Activated CD4-positive, alpha-beta T cell treated with anti-CD3 and anti-CD28 coated beads, Interleukin-2, amount 10 ng/mL, durations not matched to agents 7 days and 5 days (primary cell): ENCODE measurements around the gene TBC1D14. TPM values are rescaled to one million over a fixed set of nuclear protein-coding genes. Genes with fewer than 3 reads are reported as not detected.

Experiments used
- CTCF ChIA-PET: fragments of 350-600 bp; sonication (Branson Sonifier 250); formaldehyde crosslinking; loops from one replicate; lab custom pipeline; 2021; ENCODE audit warnings: antibody characterized with exemption; lab: Charles Lee
- POLR2A ChIA-PET: fragments of 350-600 bp; sonication (Branson Sonifier 250); formaldehyde crosslinking; loops from one replicate; lab custom pipeline; 2021; ENCODE audit warnings: antibody characterized with exemption; lab: Charles Lee
- DNase-seq: peaks from one replicate; pipeline ENCODE4 v3.0.0-alpha.2; 2020
- H3K27ac Mint-ChIP-seq: one replicate; pipeline ENCODE4 v1.8.0; 2021; ENCODE audit warnings: mild to moderate bottlenecking, moderate library complexity, mixed read lengths
- H3K27me3 Mint-ChIP-seq: one replicate; pipeline ENCODE4 v1.8.0; 2021; ENCODE audit warnings: mixed read lengths
- H3K36me3 Mint-ChIP-seq: one replicate; pipeline ENCODE4 v1.8.0; 2021; ENCODE audit warnings: low read depth, mixed read lengths
- H3K4me1 Mint-ChIP-seq: one replicate; pipeline ENCODE4 v1.8.0; 2021; ENCODE audit warnings: mixed read lengths
- H3K4me3 Mint-ChIP-seq: one replicate; pipeline ENCODE4 v1.8.0; 2021; ENCODE audit warnings: mild to moderate bottlenecking, moderate library complexity, mixed read lengths
- H3K9me3 Mint-ChIP-seq: one replicate; pipeline ENCODE4 v1.8.0; 2021; ENCODE audit warnings: mixed read lengths
- total RNA-seq, 2 experiments: library from RNA; stranded (reverse); gene quantifications; one replicate each; pipeline ENCODE4 v1.2.3, GENCODE V29; 2021

TBC1D14 gene
- total RNA-seq, 2 experiments from 2014 or later: 50.1 to 50.2 TPM

GRCh38 chr4:7051905-7052304 is 142.3 kb downstream of the TBC1D14 start:
- Mint-ChIP-seq H3K4me1 (peaks cover 28% of the 10 kb centered on the region), H3K27me3 (no peaks in the 10 kb centered on the region), H3K27ac (no peak overlapping the region), H3K36me3 (peaks cover 13% of the 10 kb centered on the region), H3K4me3 (no peak overlapping the region), H3K9me3 (no peaks in the 10 kb centered on the region)
- CTCF ChIA-PET: interaction anchor here (3.8 to 4.9 kb wide), 2 partner anchors 9 to 15 kb away, joined by 15 to 28 read pairs; partner anchors contain the start of genes GRPEL1 and TADA2B
- DNase-seq: no peak
- POLR2A ChIA-PET: interaction anchor here (0.6 kb wide), 1 partner anchor 142 kb away, joined by 3 read pairs; the partner anchor contains the start of gene TBC1D14

GRCh38 chr4:7052313-7052712 is 142.7 kb downstream of the TBC1D14 start:
- peak overlapping the region; percentile 5 for H3K4me3 Mint-ChIP-seq
- peaks cover 13% of the 10 kb centered on the region for H3K36me3 Mint-ChIP-seq
- H3K9me3 Mint-ChIP-seq: no peaks in the 10 kb centered on the region
- CTCF ChIA-PET: interaction anchor here (1.0 to 4.9 kb wide), 2 partner anchors 9 to 13 kb away, joined by 4 to 28 read pairs; partner anchors contain the start of gene TADA2B
- peaks cover 24% of the 10 kb centered on the region for H3K4me1 Mint-ChIP-seq
- H3K27me3 Mint-ChIP-seq: no peaks in the 10 kb centered on the region
- POLR2A ChIA-PET: interaction anchor here (0.5 to 0.7 kb wide), 2 partner anchors 54 to 152 kb away, joined by 3 read pairs; no protein-coding TSS in a partner anchor
- DNase-seq: no peak
- peak overlapping the region; percentile 76 for H3K27ac Mint-ChIP-seq

- Mint-ChIP-seq H3K36me3 (peaks cover 17% of the 10 kb centered on the region), H3K27me3 (no peaks in the 10 kb centered on the region), H3K4me3 (peak overlapping the region; percentile 5), H3K9me3 (no peaks in the 10 kb centered on the region), H3K4me1 (peaks cover 24% of the 10 kb centered on the region), H3K27ac (peak overlapping the region; percentile 76)
- peak; percentile 22 for DNase-seq
- POLR2A ChIA-PET: interaction anchor here (0.5 to 0.7 kb wide), 2 partner anchors 54 to 153 kb away, joined by 3 read pairs; no protein-coding TSS in a partner anchor
- CTCF ChIA-PET: interaction anchor here (0.8 to 4.9 kb wide), 5 partner anchors 8 to 54 kb away, joined by 3 to 28 read pairs (median 4); partner anchors contain the start of gene TADA2B
Observed at GRCh38 chr4:7052923-7053715, 143.5 kb downstream of the TBC1D14 start.

GRCh38 chr4:7054106-7054880 is 144.7 kb downstream of the TBC1D14 start:
- no peak for DNase-seq
- peaks cover 20% of the 10 kb centered on the region for H3K36me3 Mint-ChIP-seq
- peak overlapping the region; percentile 62 for H3K27ac Mint-ChIP-seq
- ChIA-PET CTCF (interaction anchor here (0.8 to 4.9 kb wide), 7 partner anchors 8 to 56 kb away, joined by 3 to 28 read pairs (median 4); partner anchors contain the start of genes GRPEL1 and TADA2B), POLR2A (no interaction called here)
- peaks cover 27% of the 10 kb centered on the region for H3K4me1 Mint-ChIP-seq
- H3K4me3 Mint-ChIP-seq: no peak overlapping the region
- H3K27me3 Mint-ChIP-seq: no peaks in the 10 kb centered on the region
- no peaks in the 10 kb centered on the region for H3K9me3 Mint-ChIP-seq

- Mint-ChIP-seq H3K27ac (no peak overlapping the region), H3K4me3 (no peak overlapping the region), H3K9me3 (no peaks in the 10 kb centered on the region), H3K36me3 (peaks cover 21% of the 10 kb centered on the region), H3K27me3 (no peaks in the 10 kb centered on the region), H3K4me1 (peaks cover 27% of the 10 kb centered on the region)
- ChIA-PET POLR2A (no interaction called here), CTCF (interaction anchor here (0.9 to 4.9 kb wide), 7 partner anchors 8 to 46 kb away, joined by 3 to 28 read pairs (median 4); partner anchors contain the start of genes GRPEL1 and TADA2B)
- DNase-seq: no peak
Observed at GRCh38 chr4:7055111-7055989, 145.7 kb downstream of the TBC1D14 start.

- H3K36me3 Mint-ChIP-seq: peaks cover 24% of the 10 kb centered on the region
- POLR2A ChIA-PET: no interaction called here
Observed at GRCh38 chr4:7055990-7056325, 146.3 kb downstream of the TBC1D14 start.

GRCh38 chr4:7058792-7059191 is 149.2 kb downstream of the TBC1D14 start:
- CTCF ChIA-PET: interaction anchor here (1.3 to 13.8 kb wide), 2 partner anchors 10 to 15 kb away, joined by 3 to 128 read pairs; partner anchors contain the start of gene TADA2B
- H3K27ac Mint-ChIP-seq: no peak overlapping the region

More at GRCh38 chr4:7055990-7056325, 146.3 kb downstream of the TBC1D14 start:
- no peak for DNase-seq
- CTCF ChIA-PET: interaction anchor here (0.9 to 1.9 kb wide), 4 partner anchors 9 to 35 kb away, joined by 3 to 4 read pairs (median 4); partner anchors contain the start of gene GRPEL1
- H3K27me3 Mint-ChIP-seq: no peaks in the 10 kb centered on the region
- peaks cover 27% of the 10 kb centered on the region for H3K4me1 Mint-ChIP-seq
- H3K27ac Mint-ChIP-seq: peak overlapping the region; percentile 19
- H3K9me3 Mint-ChIP-seq: no peaks in the 10 kb centered on the region
- H3K4me3 Mint-ChIP-seq: no peak overlapping the region

GRCh38 chr4:7059662-7060061 is 150.0 kb downstream of the TBC1D14 start:
- Mint-ChIP-seq H3K27me3 (no peaks in the 10 kb centered on the region), H3K27ac (no peak overlapping the region), H3K36me3 (peaks cover 39% of the 10 kb centered on the region), H3K9me3 (no peaks in the 10 kb centered on the region), H3K4me3 (no peak overlapping the region), H3K4me1 (peaks cover 16% of the 10 kb centered on the region)
- no peak for DNase-seq
- ChIA-PET CTCF (interaction anchor here (1.3 to 13.8 kb wide), 2 partner anchors 10 to 16 kb away, joined by 3 to 128 read pairs; partner anchors contain the start of gene TADA2B), POLR2A (no interaction called here)

More at GRCh38 chr4:7058792-7059191, 149.2 kb downstream of the TBC1D14 start:
- POLR2A ChIA-PET: interaction anchor here (0.6 kb wide), 1 partner anchor 895 kb away, joined by 4 read pairs; no protein-coding TSS in a partner anchor
- peaks cover 16% of the 10 kb centered on the region for H3K4me1 Mint-ChIP-seq
- H3K4me3 Mint-ChIP-seq: no peak overlapping the region
- peaks cover 41% of the 10 kb centered on the region for H3K36me3 Mint-ChIP-seq
- H3K9me3 Mint-ChIP-seq: no peaks in the 10 kb centered on the region
- H3K27me3 Mint-ChIP-seq: no peaks in the 10 kb centered on the region
- DNase-seq: no peak

GRCh38 chr4:7060346-7061150 is 150.9 kb downstream of the TBC1D14 start:
- ChIA-PET CTCF (interaction anchor here (13.8 kb wide), 1 partner anchor 17 kb away, joined by 128 read pairs; the partner anchor contains the start of gene TADA2B), POLR2A (no interaction called here)
- H3K27me3 Mint-ChIP-seq: no peaks in the 10 kb centered on the region
- peaks cover 37% of the 10 kb centered on the region for H3K36me3 Mint-ChIP-seq
- no peak overlapping the region for H3K4me3 Mint-ChIP-seq
- DNase-seq: no peak
- H3K27ac Mint-ChIP-seq: no peak overlapping the region
- H3K4me1 Mint-ChIP-seq: peaks cover 22% of the 10 kb centered on the region
- no peaks in the 10 kb centered on the region for H3K9me3 Mint-ChIP-seq

GRCh38 chr4:7061815-7062214 is 152.2 kb downstream of the TBC1D14 start:
- ChIA-PET CTCF (interaction anchor here (1.1 to 13.8 kb wide), 3 partner anchors 8 to 37 kb away, joined by 3 to 128 read pairs (median 4); partner anchors contain the start of gene TADA2B), POLR2A (interaction anchor here (0.6 kb wide), 1 partner anchor 82 kb away, joined by 3 read pairs; no protein-coding TSS in a partner anchor)
- H3K9me3 Mint-ChIP-seq: no peaks in the 10 kb centered on the region
- H3K36me3 Mint-ChIP-seq: peaks cover 40% of the 10 kb centered on the region
- H3K4me1 Mint-ChIP-seq: peaks cover 34% of the 10 kb centered on the region
- H3K27me3 Mint-ChIP-seq: no peaks in the 10 kb centered on the region
- no peak overlapping the region for H3K4me3 Mint-ChIP-seq
- no peak for DNase-seq
- H3K27ac Mint-ChIP-seq: no peak overlapping the region
